GM21390 (cell line): Measurements from ENCODE around the gene BEND2.
"Not testable (repeated sequence)": the region's sequence is repeated elsewhere in the genome, so short reads cannot be mapped to it uniquely, and the experiment has no call there.

Source experiments
- ATAC-seq: cut with Tn5 transposase; IDR thresholded peaks from one replicate; pipeline ENCODE4 v1.9.1; 2021; ENCODE audit not compliant: unreplicated experiment

The BEND2 gene

DNA sequence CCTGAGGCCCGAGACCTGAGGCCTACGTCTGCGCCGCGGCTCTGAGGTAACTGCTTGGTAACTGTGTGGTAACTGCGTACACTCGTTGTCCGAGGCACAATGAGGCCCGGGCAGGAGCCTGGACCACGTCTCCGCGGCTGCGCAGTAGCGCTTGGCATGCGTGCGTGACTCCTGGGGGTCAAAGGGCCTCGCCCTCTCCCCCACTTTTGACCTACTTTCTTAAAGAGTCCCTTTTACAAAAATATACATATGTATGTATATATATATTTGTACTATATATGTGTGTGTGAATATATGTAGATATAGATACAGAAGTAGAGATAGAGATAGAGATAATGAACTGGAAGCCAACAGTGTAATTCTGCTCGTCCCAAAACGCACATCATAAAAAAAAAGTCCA is at the start of gene BEND2:
Gene BEND2 (minus strand): TSS at position 101 of the 400 bp plus-strand sequence. CDS start 136 bp downstream, outside the sequence.
- ATAC-seq = no peak

DNA sequence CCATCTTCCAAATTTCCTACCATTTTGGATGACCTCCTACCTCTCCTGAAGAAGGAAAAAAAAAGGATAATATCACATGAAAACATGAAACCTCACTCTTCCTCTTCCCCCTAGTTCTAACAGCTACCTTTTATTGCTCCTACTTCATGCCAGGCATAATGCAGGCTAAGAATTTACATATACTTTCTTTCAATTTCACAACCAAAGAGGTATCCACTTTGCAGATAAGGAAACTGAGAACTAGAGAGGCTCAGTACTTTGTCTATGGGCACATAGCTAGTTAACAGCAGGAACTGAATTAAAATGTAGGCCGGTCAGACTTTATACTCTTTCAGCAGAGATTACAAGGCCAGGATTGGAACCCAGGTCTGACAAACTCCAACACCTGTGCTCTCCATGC is 34.4 kb upstream of the BEND2 start:
- ATAC-seq = no peak

- no peak for ATAC-seq
Measured at GRCh38 chrX:18252644-18253359, 32.1 kb upstream of the BEND2 start.

GRCh38 chrX:18229646-18230045 is 9.0 kb upstream of the BEND2 start:
- not testable (repeated sequence) for ATAC-seq

- ATAC-seq = no peak
Measured at GRCh38 chrX:18228069-18228468, 7.4 kb upstream of the BEND2 start.

- no peak for ATAC-seq
Measured at GRCh38 chrX:18227458-18227857, 6.8 kb upstream of the BEND2 start.

- ATAC-seq = no peak
Measured at GRCh38 chrX:18210470-18210869, 10.2 kb downstream of the BEND2 start.

GRCh38 chrX:18206657-18207056 is 14.0 kb downstream of the BEND2 start:
- ATAC-seq = no peak

GRCh38 chrX:18203631-18204030 is 17.1 kb downstream of the BEND2 start:
- no peak for ATAC-seq

GRCh38 chrX:18194688-18195087 is 26.0 kb downstream of the BEND2 start:
- no peak for ATAC-seq

DNA sequence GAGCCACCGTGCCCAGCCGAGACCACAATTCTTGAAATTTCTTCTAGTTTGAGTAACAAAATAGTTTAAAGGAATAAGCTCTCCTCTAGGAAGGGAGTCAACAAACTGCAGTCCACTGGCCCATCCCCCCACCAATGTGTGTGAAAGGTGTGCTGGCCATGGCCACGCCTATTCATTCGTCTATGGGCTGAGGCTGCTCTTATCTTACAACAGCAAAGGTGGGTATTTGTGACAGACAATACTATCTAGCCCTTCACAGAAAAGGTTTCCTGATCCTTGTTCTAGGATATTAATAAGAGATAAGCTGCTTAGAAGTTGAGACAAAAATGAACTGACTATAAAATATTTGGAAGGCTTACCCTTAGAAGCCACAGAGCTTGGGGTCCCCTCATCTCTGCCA is 41.2 kb downstream of the BEND2 start:
- no peak for ATAC-seq

GRCh38 chrX:18174971-18175370 is 45.7 kb downstream of the BEND2 start:
- no peak for ATAC-seq

DNA sequence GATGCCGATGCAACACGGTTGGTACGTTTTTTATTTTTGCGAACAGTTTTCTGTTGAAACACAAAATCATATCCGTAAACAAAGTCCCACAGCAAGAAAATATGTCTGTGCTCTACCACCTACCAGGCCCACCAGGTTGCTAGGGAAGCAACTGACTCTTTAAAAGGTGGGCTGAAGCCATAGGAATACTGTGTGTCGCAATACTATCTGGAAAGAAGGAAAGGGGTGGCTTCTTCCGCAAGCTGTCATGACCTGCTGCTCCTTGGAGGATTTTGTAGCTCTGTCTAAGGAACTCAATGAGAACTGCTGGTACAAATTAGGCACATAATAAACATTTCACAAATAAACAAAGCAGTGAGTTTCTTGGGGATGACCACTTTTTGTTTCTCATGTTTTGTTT is 46.5 kb downstream of the BEND2 start:
- no peak for ATAC-seq

DNA sequence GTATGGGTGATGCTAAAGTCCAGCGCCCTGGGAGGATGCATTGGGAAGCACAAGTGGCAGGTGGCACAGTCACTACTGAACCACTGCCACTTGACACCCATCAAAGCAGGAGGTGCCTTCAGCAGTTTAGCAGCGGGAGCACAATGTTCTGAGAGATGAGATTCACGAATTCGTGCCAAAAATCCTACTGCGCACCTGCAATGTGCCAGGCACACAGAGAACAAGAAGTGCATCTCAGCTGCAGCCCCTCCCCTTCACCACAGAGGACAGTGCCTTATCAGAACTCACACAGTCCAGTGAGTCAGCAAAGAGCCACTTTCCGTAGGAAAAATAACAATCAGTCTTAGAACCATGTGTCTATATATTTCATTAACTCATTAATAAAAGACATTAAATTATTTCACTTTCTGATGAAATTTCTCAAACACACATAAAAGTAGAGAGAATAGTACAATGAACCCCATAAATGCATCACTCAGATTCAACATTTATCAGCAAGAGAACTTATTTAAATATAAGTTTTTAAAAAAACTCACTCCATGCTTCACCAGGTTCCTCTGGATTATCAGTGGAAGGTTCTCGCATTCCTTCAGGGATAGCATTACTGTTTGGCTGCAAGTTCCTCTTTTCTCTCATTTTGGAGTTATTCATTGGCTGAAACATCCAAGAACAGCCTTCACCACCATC is 47.0 kb downstream of the BEND2 start:
- no peak for ATAC-seq

GRCh38 chrX:18172970-18173369 is 47.7 kb downstream of the BEND2 start:
- ATAC-seq = no peak

GRCh38 chrX:18170910-18171309 is 49.8 kb downstream of the BEND2 start:
- no peak for ATAC-seq

GRCh38 chrX:18166068-18166467 is 54.6 kb downstream of the BEND2 start:
- no peak for ATAC-seq

GRCh38 chrX:18160369-18160768 is 60.3 kb downstream of the BEND2 start:
- ATAC-seq = no peak

DNA sequence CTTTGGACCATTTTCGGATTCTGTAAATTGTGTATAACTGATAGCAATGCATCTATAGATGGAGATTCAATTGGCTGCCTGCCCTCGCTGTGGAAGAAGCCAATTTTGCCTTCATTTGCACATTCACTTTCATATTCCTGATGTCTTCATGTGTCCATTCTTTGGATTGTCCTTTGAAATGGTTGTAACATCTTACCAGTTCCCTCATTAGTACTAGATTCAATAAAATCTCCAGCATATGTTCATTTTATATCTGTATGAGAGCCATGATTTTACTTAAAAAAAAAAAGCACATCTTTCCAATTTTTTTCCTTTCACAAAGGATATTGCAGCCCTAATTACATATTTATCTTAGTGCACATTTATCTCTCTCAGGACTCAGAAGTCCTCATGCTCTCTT is 61.7 kb downstream of the BEND2 start:
- no peak for ATAC-seq

DNA sequence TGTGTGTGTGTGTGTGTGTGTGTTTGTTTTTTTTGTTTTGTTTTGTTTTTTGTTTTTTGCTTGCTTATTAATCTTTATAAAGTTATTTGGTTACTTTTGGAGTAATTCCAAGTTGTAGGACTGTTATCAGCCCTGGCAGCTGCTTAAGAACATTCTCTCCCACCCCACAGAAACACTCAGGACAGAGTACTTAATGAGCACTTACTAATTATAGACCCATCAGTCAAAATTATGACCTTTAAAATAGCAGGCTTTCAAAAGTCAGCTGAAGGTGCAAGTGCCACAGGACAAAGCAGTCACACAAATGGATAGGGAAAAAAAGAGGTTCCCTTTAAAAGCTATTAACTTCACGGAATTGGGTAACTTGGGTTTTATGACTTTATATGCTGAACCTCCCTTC is 69.0 kb downstream of the BEND2 start:
- ATAC-seq = no peak

DNA sequence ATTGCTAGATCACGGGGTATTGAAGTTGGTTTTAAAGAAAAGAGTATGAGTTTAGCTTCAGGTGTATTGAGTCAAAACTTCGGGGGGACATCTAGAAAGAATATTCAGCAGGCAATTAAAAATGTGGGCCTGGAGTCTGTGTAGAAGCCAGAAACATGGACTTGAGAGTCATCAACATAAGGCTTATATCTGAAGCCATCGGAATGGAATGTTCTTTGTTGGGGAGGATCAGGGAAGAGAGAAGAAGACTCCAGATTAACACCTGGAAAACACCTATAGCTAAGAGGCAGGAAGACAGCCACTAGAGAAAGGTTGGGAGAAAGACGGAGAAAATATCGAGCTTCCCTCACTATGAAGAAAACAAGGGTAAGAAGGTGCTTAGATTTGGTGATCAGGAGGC is 69.5 kb downstream of the BEND2 start:
- ATAC-seq = no peak

- ATAC-seq = no peak
Measured at GRCh38 chrX:18149454-18149853, 71.2 kb downstream of the BEND2 start.

GRCh38 chrX:18146954-18147353 is 73.7 kb downstream of the BEND2 start:
- no peak for ATAC-seq
